Neural progenitor cell (in vitro differentiated cells): Measurements from ENCODE around the gene ZNF552.

Experiments used
- EZH2 ChIP-seq: fragments of 200-600 bp; sonication (generic); IDR thresholded peaks from 2 replicates; pipeline ENCODE4 v1.6.1; 2017; ENCODE audit warnings: antibody characterized with exemption, mild to moderate bottlenecking, moderate library complexity
- EZH2phosphoT487 ChIP-seq: fragments of 200-600 bp; sonication (generic); IDR thresholded peaks from 2 replicates; pipeline ENCODE4 v1.6.1; 2017; ENCODE audit warnings: antibody characterized with exemption
- TF ChIP-seq, protein P1 (sequence below): fragments of 200-600 bp; sonication (generic); IDR thresholded peaks from 2 replicates; pipeline ENCODE4 v1.5.1; 2017; ENCODE audit warnings: antibody characterized with exemption, mild to moderate bottlenecking

DNA sequence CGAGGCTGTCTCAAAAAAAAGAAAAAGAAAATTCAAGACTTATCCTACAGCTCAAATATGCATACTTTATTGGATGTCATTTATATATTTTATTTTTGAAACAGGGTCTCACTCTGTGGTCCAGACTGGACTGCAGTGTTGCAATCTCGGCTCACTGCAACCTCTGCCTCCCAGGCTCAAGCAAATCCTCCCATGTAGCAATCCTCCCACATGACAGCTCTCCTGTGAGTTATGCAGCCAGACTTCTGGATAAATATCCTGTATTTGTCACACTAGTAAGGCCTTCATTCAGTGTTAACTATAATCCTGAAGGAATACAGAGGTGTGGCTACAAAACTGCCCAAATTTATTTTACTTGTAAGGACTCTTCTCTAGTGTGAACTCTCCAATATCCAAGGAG is 7.2 kb downstream of the ZNF552 start:
- TF ChIP-seq, protein P1, sequence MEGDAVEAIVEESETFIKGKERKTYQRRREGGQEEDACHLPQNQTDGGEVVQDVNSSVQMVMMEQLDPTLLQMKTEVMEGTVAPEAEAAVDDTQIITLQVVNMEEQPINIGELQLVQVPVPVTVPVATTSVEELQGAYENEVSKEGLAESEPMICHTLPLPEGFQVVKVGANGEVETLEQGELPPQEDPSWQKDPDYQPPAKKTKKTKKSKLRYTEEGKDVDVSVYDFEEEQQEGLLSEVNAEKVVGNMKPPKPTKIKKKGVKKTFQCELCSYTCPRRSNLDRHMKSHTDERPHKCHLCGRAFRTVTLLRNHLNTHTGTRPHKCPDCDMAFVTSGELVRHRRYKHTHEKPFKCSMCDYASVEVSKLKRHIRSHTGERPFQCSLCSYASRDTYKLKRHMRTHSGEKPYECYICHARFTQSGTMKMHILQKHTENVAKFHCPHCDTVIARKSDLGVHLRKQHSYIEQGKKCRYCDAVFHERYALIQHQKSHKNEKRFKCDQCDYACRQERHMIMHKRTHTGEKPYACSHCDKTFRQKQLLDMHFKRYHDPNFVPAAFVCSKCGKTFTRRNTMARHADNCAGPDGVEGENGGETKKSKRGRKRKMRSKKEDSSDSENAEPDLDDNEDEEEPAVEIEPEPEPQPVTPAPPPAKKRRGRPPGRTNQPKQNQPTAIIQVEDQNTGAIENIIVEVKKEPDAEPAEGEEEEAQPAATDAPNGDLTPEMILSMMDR = no peak
- TF ChIP-seq EZH2 = no peak
- no peak for TF ChIP-seq EZH2phosphoT487
